IMR-90 (cell line): ENCODE results near the gene FANCD2OS. TPM values are rescaled to one million over a fixed set of nuclear protein-coding genes. Genes with fewer than 3 reads are reported as not detected.

Experiments
- ATAC-seq: fragments of 200-7000 bp; cut with Tn5 transposase; 2 replicates; pipeline ENCODE4 v1.9.1; 2020; ENCODE audit warnings: low read depth, mild to moderate bottlenecking, moderate library complexity
- BruUV-seq: library from RNA; stranded (reverse); fragments of 400-500 nt; replicated peaks from 2 replicates; lab custom pipeline; 2021; lab: Mats Ljungman, UMichigan
- CTCF ChIA-PET: fragments of 300-600 bp; formaldehyde crosslinking; extraction: SDS; loops from one replicate; lab custom pipeline; 2021; ENCODE audit warnings: antibody characterized with exemption; lab: Yijun Ruan, JAX
- POLR2A ChIA-PET: fragments of 300-600 bp; sonication (Branson Sonifier 250); formaldehyde crosslinking; loops from one replicate; lab custom pipeline; 2022; ENCODE audit warnings: antibody characterized with exemption; ENCODE audit not compliant: unreplicated experiment; lab: Charles Lee
- DNase-seq: peaks from one replicate; pipeline ENCODE4 v3.0.0; 2013
- H2AFZ ChIP-seq: replicated peaks from 2 replicates; pipeline ENCODE3; 2013; ENCODE audit warnings: low read length, mild to moderate bottlenecking; ENCODE audit not compliant: poor library complexity
- H2AK5ac ChIP-seq: 2 replicates; pipeline ENCODE4 v1.6.1; 2013; ENCODE audit warnings: low read depth, low read length, inconsistent platforms
- H2AK9ac ChIP-seq: replicated peaks from 2 replicates; pipeline ENCODE3; 2013; ENCODE audit warnings: mild to moderate bottlenecking, low read depth, low read length, moderate library complexity; ENCODE audit not compliant: poor library complexity
- H2BK120ac ChIP-seq: 2 replicates; pipeline ENCODE4 v1.6.1; 2013; ENCODE audit warnings: low read depth, low read length, inconsistent platforms
- H2BK15ac ChIP-seq: 3 replicates; pipeline ENCODE4 v1.6.1; 2013; ENCODE audit warnings: low read depth, low read length, inconsistent platforms
- H2BK20ac ChIP-seq: 2 replicates; pipeline ENCODE4 v1.6.1; 2013; ENCODE audit warnings: low read depth, mild to moderate bottlenecking, inconsistent platforms, low read length, moderate library complexity
- H2BK5ac ChIP-seq: 2 replicates; pipeline ENCODE4 v1.6.1; 2013; ENCODE audit warnings: mild to moderate bottlenecking, low read depth, low read length, inconsistent platforms; ENCODE audit not compliant: poor library complexity, severe bottlenecking
- H3K14ac ChIP-seq: replicated peaks from 2 replicates; pipeline ENCODE4 v1.6.1; 2013; ENCODE audit warnings: low read depth, low read length, inconsistent platforms
- H3K18ac ChIP-seq: 2 replicates; pipeline ENCODE4 v1.6.1; 2013; ENCODE audit warnings: low read depth, low read length, control low read depth
- H3K23ac ChIP-seq: 2 replicates; pipeline ENCODE4 v1.6.1; 2013; ENCODE audit warnings: low read depth, low read length, inconsistent platforms
- H3K27ac ChIP-seq: 2 replicates; pipeline ENCODE4 v1.5.1; 2013; ENCODE audit warnings: mild to moderate bottlenecking, control low read depth, low read length; ENCODE audit not compliant: insufficient read depth
- H3K27me3 ChIP-seq: 2 replicates; pipeline ENCODE4 v1.6.1; 2013; ENCODE audit warnings: low read length; ENCODE audit not compliant: control insufficient read depth, insufficient read depth
- H3K36me3 ChIP-seq: 2 replicates; pipeline ENCODE4 v1.6.1; 2013; ENCODE audit warnings: low read length, mixed read lengths; ENCODE audit not compliant: control insufficient read depth, insufficient read depth
- H3K4ac ChIP-seq: 2 replicates; pipeline ENCODE4 v1.6.1; 2013; ENCODE audit warnings: low read depth, low read length, inconsistent platforms
- H3K4me1 ChIP-seq: 2 replicates; pipeline ENCODE4 v1.6.1; 2013; ENCODE audit warnings: low read length, mixed read lengths; ENCODE audit not compliant: control insufficient read depth, insufficient read depth
- H3K4me2 ChIP-seq: 2 replicates; pipeline ENCODE4 v1.6.1; 2013; ENCODE audit warnings: low read depth, mild to moderate bottlenecking, control low read depth, low read length, moderate library complexity
- H3K4me3 ChIP-seq: 2 replicates; pipeline ENCODE4 v1.5.1; 2013; ENCODE audit warnings: low read depth, mild to moderate bottlenecking, control low read depth, low read length, moderate library complexity; ENCODE audit not compliant: insufficient read depth
- H3K56ac ChIP-seq: 2 replicates; pipeline ENCODE4 v1.6.1; 2013; ENCODE audit warnings: low read length, inconsistent platforms; ENCODE audit not compliant: insufficient read depth; ENCODE audit errors: extremely low read depth
- H3K79me1 ChIP-seq, 2 experiments: 2 replicates each; pipeline ENCODE4 v1.6.1; 2013; ENCODE audit warnings: low read length in 2 of 2, inconsistent platforms in 1 of 2, low read depth in 1 of 2
- H3K9ac ChIP-seq: 2 replicates; pipeline ENCODE4 v1.6.1; 2013; ENCODE audit warnings: low read depth, low read length, control low read depth
- H3K9me1 ChIP-seq: 2 replicates; pipeline ENCODE4 v1.6.1; 2013; ENCODE audit warnings: low read length, inconsistent platforms; ENCODE audit not compliant: insufficient read depth
- H3K9me3 ChIP-seq: 2 replicates; pipeline ENCODE4 v1.6.1; 2013; ENCODE audit warnings: low read length; ENCODE audit not compliant: control insufficient read depth, insufficient read depth
- H4K20me1 ChIP-seq: 2 replicates; pipeline ENCODE4 v1.6.1; 2013; ENCODE audit warnings: low read length, inconsistent platforms; ENCODE audit not compliant: insufficient read depth
- H4K5ac ChIP-seq: 2 replicates; pipeline ENCODE4 v1.6.1; 2013; ENCODE audit warnings: mild to moderate bottlenecking, low read depth, low read length, control low read depth
- H4K8ac ChIP-seq, 2 experiments: 2 replicates each; pipeline ENCODE4 v1.6.1; 2013; ENCODE audit warnings: low read depth in 2 of 2, low read length in 2 of 2, control low read depth in 1 of 2, inconsistent platforms in 1 of 2
- H4K91ac ChIP-seq: 2 replicates; pipeline ENCODE4 v1.6.1; 2013; ENCODE audit warnings: low read depth, low read length, inconsistent platforms; ENCODE audit not compliant: insufficient read depth
- CEBPB ChIP-seq: IDR thresholded peaks from 2 replicates; pipeline ENCODE4 v1.6.1; 2012; ENCODE audit warnings: low read depth, low read length, improper control_type of control experiment
- FOS ChIP-seq: fragments of 150-350 bp; IDR thresholded peaks from 2 replicates; pipeline ENCODE4 v1.6.1; 2016; ENCODE audit warnings: low read depth, low read length
- MXI1 ChIP-seq: IDR thresholded peaks from 2 replicates; pipeline ENCODE4 v1.6.1; 2012; ENCODE audit warnings: low read depth, mild to moderate bottlenecking, low read length, moderate library complexity, borderline replicate concordance
- NFE2L2 ChIP-seq: fragments of 150-350 bp; IDR thresholded peaks from 2 replicates; pipeline ENCODE4 v1.6.1; 2016; ENCODE audit warnings: low read depth, mild to moderate bottlenecking, low read length
- POLR2A ChIP-seq: IDR thresholded peaks from 2 replicates; pipeline ENCODE4 v1.6.1; 2012; ENCODE audit warnings: mild to moderate bottlenecking, low read depth, low read length
- WGBS, 2 experiments: methylation state at CpG; one replicate each; pipeline versions ENCODE4 v1.1.5 to v1.1.7; 2013; ENCODE audit warnings: missing lambda C conversion rate in 2 of 2; ENCODE audit not compliant: insufficient read length in 1 of 2; ENCODE audit errors: extremely low coverage in 2 of 2; 5-methylcytosine and 5-hydroxymethylcytosine counted together
- dilution Hi-C: fragments of 300-500 bp; cut with HindIII; formaldehyde crosslinking; loops from one replicate; pipeline ENCODE4 v1.14.3; 2018; ENCODE audit warnings: low sequenced_read_pairs; ENCODE audit not compliant: unreplicated experiment
- in situ Hi-C: fragments of 300-500 bp; cut with MboI; formaldehyde crosslinking; loops from 3 replicates; pipeline ENCODE4 v1.14.3; 2019; ENCODE audit warnings: low sequenced_read_pairs, inconsistent platforms, mixed read lengths
- intact Hi-C: fragments of 100-400 bp; cut with micrococcal nuclease; formaldehyde crosslinking; loops from 2 replicates; pipeline ENCODE4 v1.10.0; 2022
- polyA plus RNA-seq, 3 experiments: library from polyadenylated mRNA; depleted of rRNA; stranded (reverse); fragments of >200 nt; gene quantifications; 2 replicates each; pipeline ENCODE4 v1.2.3, GENCODE V29; 2012; ENCODE audit warnings: low replicate concordance in 1 of 3
- total RNA-seq: library from RNA; depleted of rRNA; stranded (reverse); fragments of >200 nt; gene quantifications from 2 replicates; pipeline ENCODE4 v1.2.3, GENCODE V29; 2012

Gene FANCD2OS
- total and polyA plus RNA-seq, 2 of the 4 experiments (the other 2 are of a cell fraction), result not detected

GRCh38 chr3:10116138-10116460, 8.0 kb upstream of the FANCD2OS start:
- H3K4me3 ChIP-seq, result peak overlapping the region; percentile 72
- no peaks in the 10 kb centered on the region for H3K27me3 ChIP-seq
- intact Hi-C loops, result loop anchor here (10.0 kb wide), 1 partner anchor 131 kb away; the partner anchor contains the start of gene EMC3
- peak overlapping the region; percentile 76 for H4K91ac ChIP-seq
- H3K79me1 ChIP-seq, result peaks cover 15 to 33% of the 10 kb centered on the region in 2 experiments
- peaks cover 39% of the 10 kb centered on the region for H4K20me1 ChIP-seq
- dilution Hi-C loops, result no loop called here
- H4K5ac ChIP-seq, result peak overlapping the region; percentile 39; the same call in 1 of the 2 replicates
- peak overlapping the region; percentile 94 for H2AK9ac ChIP-seq
- in situ Hi-C loops, result no loop called here
- H3K4ac ChIP-seq, result peak overlapping the region; percentile 92
- H3K9me3 ChIP-seq, result no peaks in the 10 kb centered on the region
- H4K8ac ChIP-seq, result peak overlapping the region; percentile 91 to 95
- H3K14ac ChIP-seq, result peak overlapping the region; percentile 95
- peak overlapping the region; percentile 97 for H3K4me2 ChIP-seq
- peak overlapping the region; percentile 97 for H2AK5ac ChIP-seq
- no TSS peak for BruUV-seq
- 0 out of 2 replicates have a peak, but pooled peaks cover 7% of the 10 kb centered on the region for H3K9me1 ChIP-seq
- CTCF ChIA-PET, result no interaction called here
- no peak overlapping the region for H3K18ac ChIP-seq
- H3K56ac ChIP-seq, result peak overlapping the region; percentile 90
- peaks cover 2% of the 10 kb centered on the region; the same call in 1 of the 2 replicates for H3K4me1 ChIP-seq
- peak overlapping the region; percentile 99 for H3K23ac ChIP-seq
- no peaks in the 10 kb centered on the region; the same call in 1 of the 2 replicates for H3K36me3 ChIP-seq
- 0% methylated on average over 7 of the region's 10 CpGs; no CpG with 5 or more reads in 1 of the 2 experiments for WGBS, 2 experiments
- H3K27ac ChIP-seq, result peak overlapping the region; percentile 88
- no peak overlapping the region for H2BK20ac ChIP-seq
- H3K9ac ChIP-seq, result peak overlapping the region; percentile 94
- H2BK120ac ChIP-seq, result no peak overlapping the region
- H2BK5ac ChIP-seq, result peak overlapping the region; percentile 72
- peak; percentile 54 for DNase-seq
- POLR2A ChIA-PET, result no interaction called here
- peak; percentile 39 for ATAC-seq
- 0 out of 3 replicates have a peak overlapping the region, but pooled peaks have one; percentile 22 for H2BK15ac ChIP-seq
- TF ChIP-seq MXI1, result no peak
- TF ChIP-seq CEBPB, result no peak
- TF ChIP-seq NFE2L2, result no peak
- TF ChIP-seq POLR2A, result peak; percentile 36
- no peak for TF ChIP-seq FOS
- peak overlapping the region; percentile 96 for H2AFZ ChIP-seq
